H1 (cell line): ENCODE data around the gene SLC5A9. TPM values are rescaled to one million over a fixed set of nuclear protein-coding genes. Genes with fewer than 3 reads are reported as not detected.

Experiments
- CTCF ChIA-PET: fragments of 300-600 bp; sonication (Branson Sonifier 250); formaldehyde crosslinking; loops from one replicate; lab custom pipeline; 2021; ENCODE audit not compliant: partially characterized antibody; lab: Charles Lee
- POLR2A ChIA-PET: fragments of 300-600 bp; sonication (Branson Sonifier 250); formaldehyde crosslinking; loops from one replicate; lab custom pipeline; 2021; ENCODE audit warnings: inconsistent platforms; ENCODE audit not compliant: partially characterized antibody; lab: Charles Lee
- DNase-seq, 2 experiments: peaks; one replicate each; pipeline versions ENCODE4 v3.0.0 to v3.0.0-alpha.2; 2010 to 2022; ENCODE audit warnings: low spot score in 2 of 2, low read depth in 1 of 2, mixed read lengths in 1 of 2
- FAIRE-seq: peaks from 2 replicates; lab custom pipeline; 2011; peaks lifted over from hg19 to GRCh38; lab: Jason Lieb, UNC
- H2AFZ ChIP-seq: 2 replicates; pipeline ENCODE4 v1.8.1; 2012; ENCODE audit warnings: low read length, inconsistent platforms
- H2AK5ac ChIP-seq: 2 replicates; pipeline ENCODE4 v1.6.1; 2013; ENCODE audit warnings: low read depth, low read length
- H2BK120ac ChIP-seq: replicated peaks from 2 replicates; pipeline ENCODE3; 2013; ENCODE audit warnings: low read depth, low read length, inconsistent platforms
- H2BK12ac ChIP-seq: 2 replicates; pipeline ENCODE4 v1.6.1; 2013; ENCODE audit warnings: low read depth, low read length
- H2BK15ac ChIP-seq: 2 replicates; pipeline ENCODE4 v1.6.1; 2013; ENCODE audit warnings: low read length
- H2BK20ac ChIP-seq: 2 replicates; pipeline ENCODE4 v1.6.1; 2013; ENCODE audit warnings: low read length
- H2BK5ac ChIP-seq: 2 replicates; pipeline ENCODE4 v1.6.1; 2013; ENCODE audit warnings: low read depth, low read length
- H3K14ac ChIP-seq: 2 replicates; pipeline ENCODE4 v1.6.1; 2013; ENCODE audit warnings: inconsistent platforms; ENCODE audit not compliant: insufficient read length
- H3K18ac ChIP-seq: 2 replicates; pipeline ENCODE4 v1.6.1; 2013; ENCODE audit warnings: low read length; ENCODE audit errors: extremely low read depth
- H3K23ac ChIP-seq: 2 replicates; pipeline ENCODE4 v1.6.1; 2013; ENCODE audit warnings: inconsistent platforms; ENCODE audit not compliant: insufficient read length
- H3K23me2 ChIP-seq: 2 replicates; pipeline ENCODE4 v1.6.1; 2013; ENCODE audit warnings: low read depth, low read length
- H3K27ac ChIP-seq: 2 replicates; pipeline ENCODE4 v1.6.1; 2011; ENCODE audit warnings: low read depth, low read length, inconsistent platforms
- H3K27me3 ChIP-seq, 4 experiments: replicated peaks in 1 of 4; 1 replicate in 1 of 4; 2 replicates in 3 of 4; pipeline versions ENCODE4 v1.6.1 to v1.8.1; 2011 to 2013; ENCODE audit warnings: low read length in 3 of 4, mild to moderate bottlenecking in 3 of 4, inconsistent platforms in 2 of 4, mixed read lengths in 2 of 4, moderate library complexity in 1 of 4; ENCODE audit not compliant: control insufficient read depth in 3 of 4, insufficient read depth in 3 of 4; ENCODE audit errors: extremely low read depth in 1 of 4
- H3K36me3 ChIP-seq, 4 experiments: 2 replicates each; pipeline versions ENCODE4 v1.6.1 to v1.8.1; 2011 to 2013; ENCODE audit warnings: mild to moderate bottlenecking in 4 of 4, low read length in 3 of 4, moderate library complexity in 2 of 4, control low read depth in 1 of 4, inconsistent platforms in 1 of 4; ENCODE audit not compliant: insufficient read depth in 4 of 4, control insufficient read depth in 2 of 4
- H3K4ac ChIP-seq: replicated peaks from 2 replicates; pipeline ENCODE3; 2013; ENCODE audit warnings: low read length, low read depth, mixed read lengths, inconsistent platforms; ENCODE audit not compliant: insufficient read length
- H3K4me1 ChIP-seq, 4 experiments: replicated peaks in 1 of 4; 1 replicate in 1 of 4; 2 replicates in 3 of 4; pipeline versions ENCODE4 v1.6.1 to v1.8.1; 2011 to 2013; ENCODE audit warnings: low read length in 3 of 4, inconsistent platforms in 2 of 4, mixed read lengths in 1 of 4; ENCODE audit not compliant: insufficient read depth in 4 of 4, control insufficient read depth in 3 of 4
- H3K4me2 ChIP-seq, 2 experiments: 2 replicates each; pipeline versions ENCODE4 v1.6.1 to v1.8.1; 2011 to 2013; ENCODE audit warnings: low read depth in 2 of 2, low read length in 2 of 2, control low read depth in 1 of 2, inconsistent platforms in 1 of 2, mild to moderate bottlenecking in 1 of 2; ENCODE audit not compliant: insufficient read depth in 1 of 2
- H3K4me3 ChIP-seq, 4 experiments: fragments of 200-600, 300-600 bp in 1 of 4; sonication (generic), shearing (Covaris generic), sonication (Bioruptor Twin) in 1 of 4; 2 replicates each; pipeline versions ENCODE4 v1.5.1 to v1.8.1; 2011 to 2016; ENCODE audit warnings: low read length in 4 of 4, low read depth in 3 of 4, control low read depth in 2 of 4, inconsistent platforms in 2 of 4, mild to moderate bottlenecking in 2 of 4, mixed read lengths in 1 of 4, moderate library complexity in 1 of 4; ENCODE audit not compliant: insufficient read depth in 2 of 4; ENCODE audit errors: extremely low read depth in 1 of 4
- H3K56ac ChIP-seq: replicated peaks from 2 replicates; pipeline ENCODE3; 2013; ENCODE audit warnings: low read depth, mild to moderate bottlenecking, mixed read lengths, low read length, inconsistent platforms; ENCODE audit not compliant: insufficient read length
- H3K79me1 ChIP-seq: 2 replicates; pipeline ENCODE4 v1.6.1; 2013; ENCODE audit warnings: low read depth, low read length, control low read depth
- H3K79me2 ChIP-seq, 2 experiments: 2 replicates each; pipeline versions ENCODE4 v1.6.1 to v1.8.1; 2012 to 2013; ENCODE audit warnings: low read length in 2 of 2, mild to moderate bottlenecking in 2 of 2, inconsistent platforms in 1 of 2; ENCODE audit not compliant: insufficient read depth in 2 of 2, control insufficient read depth in 1 of 2
- H3K9ac ChIP-seq, 4 experiments: replicated peaks in 1 of 4; 1 replicate in 1 of 4; 2 replicates in 3 of 4; pipeline versions ENCODE4 v1.6.1 to v1.8.1; 2011 to 2013; ENCODE audit warnings: low read depth in 3 of 4, low read length in 3 of 4, control low read depth in 2 of 4, mild to moderate bottlenecking in 2 of 4, moderate library complexity in 2 of 4, inconsistent platforms in 1 of 4; ENCODE audit errors: extremely low read depth in 1 of 4
- H3K9me3 ChIP-seq, 2 experiments: 2 replicates each; pipeline versions ENCODE4 v1.6.1 to v1.8.1; 2012 to 2013; ENCODE audit warnings: mild to moderate bottlenecking in 2 of 2, moderate library complexity in 2 of 2, control low read depth in 1 of 2, inconsistent platforms in 1 of 2, low read depth in 1 of 2, low read length in 1 of 2, mixed read lengths in 1 of 2; ENCODE audit not compliant: insufficient read depth in 2 of 2
- H4K20me1 ChIP-seq, 2 experiments: replicated peaks in 1 of 2; 2 replicates each; pipeline versions ENCODE3 to v1.8.1; 2011 to 2013; ENCODE audit warnings: inconsistent platforms in 2 of 2, low read length in 2 of 2, mild to moderate bottlenecking in 1 of 2; ENCODE audit not compliant: insufficient read depth in 2 of 2, control insufficient read depth in 1 of 2
- H4K5ac ChIP-seq: 2 replicates; pipeline ENCODE4 v1.6.1; 2013; ENCODE audit warnings: low read length, low read depth, mixed read lengths, inconsistent platforms; ENCODE audit not compliant: insufficient read length
- H4K8ac ChIP-seq: 2 replicates; pipeline ENCODE4 v1.8.0; 2013; ENCODE audit warnings: mild to moderate bottlenecking, moderate library complexity, low read length, inconsistent platforms; ENCODE audit not compliant: insufficient read depth; ENCODE audit errors: extremely low read depth
- H4K91ac ChIP-seq: replicated peaks from 2 replicates; pipeline ENCODE3; 2013; ENCODE audit warnings: low read length, mixed read lengths, inconsistent platforms; ENCODE audit not compliant: insufficient read length
- GTF2F1 ChIP-seq: IDR thresholded peaks from 2 replicates; pipeline ENCODE4 v1.6.1; 2012; ENCODE audit warnings: low read depth, low read length, improper control_type of control experiment, borderline replicate concordance
- WGBS, 2 experiments: shearing (Covaris generic) in 1 of 2; methylation state at CpG; one replicate each; pipeline versions ENCODE4 v1.1.6 to v1.1.7; 2013 to 2015; ENCODE audit warnings: low lambda C conversion rate in 2 of 2, mixed read lengths in 2 of 2, inconsistent platforms in 1 of 2, low coverage in 1 of 2, missing lambda C conversion rate in 1 of 2; ENCODE audit not compliant: insufficient replicate concordance in 2 of 2, insufficient coverage in 1 of 2, insufficient read length in 1 of 2; ENCODE audit errors: extremely low coverage in 1 of 2, missing lambda C conversion rate in 1 of 2; 5-methylcytosine and 5-hydroxymethylcytosine counted together
- polyA plus RNA-seq, 7 experiments: library from polyadenylated mRNA; depleted of rRNA in 3 of 7; stranded (reverse) in 5 of 7; unstranded in 2 of 7; fragments of >200 nt in 5 of 7; fragments of 200-250 nt in 2 of 7; gene quantifications; 1 replicate in 5 of 7; 2 replicates in 1 of 7; 4 replicates in 1 of 7; pipeline versions ENCODE4 v1.2.1 to v1.2.3, GENCODE V29; 2011 to 2013; ENCODE audit warnings: missing spikeins in 2 of 7, mixed read lengths in 2 of 7
- total RNA-seq: library from RNA; stranded (reverse); fragmentation: NEBNext Ultra II Directional; extraction: Animal tissue kit (Norgen Biotek cat#: 25700); gene quantifications from 2 replicates; pipeline ENCODE4 v1.2.1, GENCODE V29; 2021

The SLC5A9 gene
- total and polyA plus RNA-seq, 2 of the 8 experiments (the other 6 are each of a cell fraction or from before 2014, with no cell fraction given), result 0.03 TPM; not detected in 1

DNA sequence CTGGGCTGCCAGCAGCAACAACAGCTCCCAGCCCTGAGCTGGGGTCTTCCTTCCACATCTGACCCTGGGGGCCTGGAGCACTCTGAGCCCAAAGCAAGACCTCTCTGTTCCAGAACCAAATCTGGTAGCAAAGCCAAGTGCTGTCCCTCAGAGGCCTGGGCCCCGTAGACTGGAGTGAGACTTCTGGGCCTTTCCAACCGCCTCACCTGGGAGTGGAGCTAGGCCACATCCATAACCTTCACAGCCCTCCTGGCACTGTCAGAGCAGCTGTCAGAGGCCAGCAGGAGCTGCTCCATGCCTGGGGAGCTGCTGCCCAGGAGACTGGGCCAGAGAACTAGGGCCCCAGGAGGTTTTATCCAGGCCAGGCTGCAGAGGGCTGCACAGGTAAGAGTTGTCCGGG is 15.4 kb upstream of the SLC5A9 start:
- no peak overlapping the region for H2BK20ac ChIP-seq
- CTCF ChIA-PET, result interaction anchor here (0.5 to 6.3 kb wide), 11 partner anchors 9 to 381 kb away, joined by 3 to 68 read pairs (median 4); partner anchors contain the start of gene SLC5A9
- peaks cover 0 to 10% (median 6%) of the 10 kb centered on the region in 4 experiments; a peak in 4 of 7 replicates for H3K4me1 ChIP-seq
- WGBS, 2 experiments, result 59% methylated on average over 3 of the region's 3 CpGs; no CpG with 5 or more reads in 1 of the 2 experiments
- no peak overlapping the region for H2AFZ ChIP-seq
- FAIRE-seq (no peak), DNase-seq (peak in 1 of 2 experiments; percentile 38)
- no peak overlapping the region for H3K56ac ChIP-seq
- peak overlapping the region; percentile 61 for H4K91ac ChIP-seq
- no peaks in the 10 kb centered on the region for H3K79me2 ChIP-seq
- peak overlapping the region; percentile 16 for H3K4ac ChIP-seq
- H2BK5ac ChIP-seq, result no peak overlapping the region
- POLR2A ChIA-PET, result interaction anchor here (1.2 kb wide), 1 partner anchor 9 kb away, joined by 3 read pairs; no protein-coding TSS in a partner anchor
- H4K5ac ChIP-seq, result no peak overlapping the region
- no peaks in the 10 kb centered on the region for H3K9me3 ChIP-seq
- no peak overlapping the region for H3K23ac ChIP-seq
- H3K27me3 ChIP-seq, result no peaks in the 10 kb centered on the region; a peak in 1 of 7 replicates
- H2BK120ac ChIP-seq, result no peak overlapping the region
- H3K23me2 ChIP-seq, result 0 out of 2 replicates have a peak, but pooled peaks cover 2% of the 10 kb centered on the region
- no peak overlapping the region for H3K9ac ChIP-seq
- H4K20me1 ChIP-seq, result no peaks in the 10 kb centered on the region
- H4K8ac ChIP-seq, result no peak overlapping the region
- no peak overlapping the region for H3K4me3 ChIP-seq
- H2AK5ac ChIP-seq, result no peak overlapping the region
- no peak overlapping the region for H3K18ac ChIP-seq
- H2BK12ac ChIP-seq, result peak overlapping the region; percentile 81; the same call in 1 of the 2 replicates
- H3K79me1 ChIP-seq, result no peaks in the 10 kb centered on the region
- H3K27ac ChIP-seq, result no peak overlapping the region
- H3K14ac ChIP-seq, result no peak overlapping the region
- H3K4me2 ChIP-seq, result no peak overlapping the region
- no peaks in the 10 kb centered on the region for H3K36me3 ChIP-seq
- peak overlapping the region; percentile 89; the same call in 1 of the 2 replicates for H2BK15ac ChIP-seq
- TF ChIP-seq GTF2F1, result no peak
